Keratinocyte (primary cell): ENCODE measurements around the gene ST8SIA1.

Source experiments
- EZH2 ChIP-seq: IDR thresholded peaks from one replicate; pipeline ENCODE4 v1.6.1; 2012; ENCODE audit warnings: inconsistent platforms, mild to moderate bottlenecking, low read length, moderate library complexity
- TF ChIP-seq, protein P1 (sequence below), 3 experiments: IDR thresholded peaks in 1 of 3; conservative IDR thresholded peaks in 1 of 3; optimal IDR thresholded peaks in 1 of 3; 2 replicates in 2 of 3; 3 replicates in 1 of 3; pipeline versions ENCODE3 to v1.5.1; 2011; ENCODE audit warnings: low read length in 3 of 3, mild to moderate bottlenecking in 3 of 3, moderate library complexity in 2 of 3, control low read depth in 1 of 3, inconsistent platforms in 1 of 3; ENCODE audit not compliant: insufficient read depth in 2 of 3; ENCODE audit errors: extremely low read depth in 1 of 3

GRCh38 chr12:22211128-22211527, 123.4 kb downstream of the ST8SIA1 start:
- TF ChIP-seq, protein P1, sequence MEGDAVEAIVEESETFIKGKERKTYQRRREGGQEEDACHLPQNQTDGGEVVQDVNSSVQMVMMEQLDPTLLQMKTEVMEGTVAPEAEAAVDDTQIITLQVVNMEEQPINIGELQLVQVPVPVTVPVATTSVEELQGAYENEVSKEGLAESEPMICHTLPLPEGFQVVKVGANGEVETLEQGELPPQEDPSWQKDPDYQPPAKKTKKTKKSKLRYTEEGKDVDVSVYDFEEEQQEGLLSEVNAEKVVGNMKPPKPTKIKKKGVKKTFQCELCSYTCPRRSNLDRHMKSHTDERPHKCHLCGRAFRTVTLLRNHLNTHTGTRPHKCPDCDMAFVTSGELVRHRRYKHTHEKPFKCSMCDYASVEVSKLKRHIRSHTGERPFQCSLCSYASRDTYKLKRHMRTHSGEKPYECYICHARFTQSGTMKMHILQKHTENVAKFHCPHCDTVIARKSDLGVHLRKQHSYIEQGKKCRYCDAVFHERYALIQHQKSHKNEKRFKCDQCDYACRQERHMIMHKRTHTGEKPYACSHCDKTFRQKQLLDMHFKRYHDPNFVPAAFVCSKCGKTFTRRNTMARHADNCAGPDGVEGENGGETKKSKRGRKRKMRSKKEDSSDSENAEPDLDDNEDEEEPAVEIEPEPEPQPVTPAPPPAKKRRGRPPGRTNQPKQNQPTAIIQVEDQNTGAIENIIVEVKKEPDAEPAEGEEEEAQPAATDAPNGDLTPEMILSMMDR (optimal IDR thresholded peaks at IDR 0.05 in 1 of 3, IDR thresholded peaks at IDR 0.05 in 1 of 3, conservative IDR thresholded peaks at IDR 0.05 in 1 of 3; ENCODE audit: extremely low read depth in 1 of 3, insufficient read depth in 2 of 3, low read length in 3 of 3) = no peak
- no peak for TF ChIP-seq EZH2
